Stimulated activated CD4-positive, alpha-beta T cell treated with anti-CD3 and anti-CD28 coated beads, Interleukin-2, amount 100 ng/mL, for 24 hours (primary cell): ENCODE data around the gene MISP3.

Experiments used
- DNase-seq, 2 donors: peaks; one replicate each; pipeline ENCODE4 v3.0.0-alpha.2; 2020

The MISP3 gene

DNA sequence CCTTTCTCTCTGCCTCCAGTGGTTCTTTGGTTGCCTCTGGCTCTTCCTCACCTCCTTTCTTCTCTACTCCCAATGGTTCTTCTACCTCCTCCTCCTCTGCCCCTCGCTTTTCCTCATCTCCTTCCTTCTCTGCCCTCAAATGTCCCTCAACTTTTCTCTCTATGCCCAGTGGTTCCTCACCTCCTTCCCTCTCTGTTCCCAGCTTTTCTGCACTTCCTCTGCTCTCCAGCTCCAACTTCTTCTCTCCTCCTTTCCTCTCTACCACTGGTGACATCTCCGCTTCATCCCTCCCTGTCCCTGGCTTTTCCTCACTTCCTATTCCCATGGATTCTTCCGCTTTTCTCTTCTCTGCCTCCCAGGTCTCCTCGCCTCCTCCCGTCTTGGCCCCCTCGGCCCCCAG lies 18.5 kb upstream of the MISP3 start:
- DNase-seq, result no peak

DNA sequence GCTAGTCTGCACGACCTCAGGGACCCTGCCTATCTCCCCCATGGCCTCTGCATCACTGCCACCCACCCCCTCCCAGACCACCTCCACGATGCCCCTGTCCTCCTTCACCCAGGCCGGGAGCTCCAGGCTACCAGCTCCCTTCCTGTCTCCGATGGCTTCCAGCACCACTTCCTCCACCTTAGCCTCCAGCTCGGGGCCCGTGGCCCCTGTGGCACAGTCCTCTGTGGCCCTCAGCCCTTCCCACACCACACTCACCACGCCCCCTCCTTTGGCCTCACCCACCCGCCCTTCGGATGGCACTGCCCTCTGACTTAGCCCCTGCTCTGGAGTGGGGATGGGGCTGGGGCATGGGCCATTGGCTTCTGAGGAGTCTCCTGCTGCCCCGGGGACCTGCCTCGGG lies 17.9 kb upstream of the MISP3 start:
- DNase-seq, result no peak

DNA sequence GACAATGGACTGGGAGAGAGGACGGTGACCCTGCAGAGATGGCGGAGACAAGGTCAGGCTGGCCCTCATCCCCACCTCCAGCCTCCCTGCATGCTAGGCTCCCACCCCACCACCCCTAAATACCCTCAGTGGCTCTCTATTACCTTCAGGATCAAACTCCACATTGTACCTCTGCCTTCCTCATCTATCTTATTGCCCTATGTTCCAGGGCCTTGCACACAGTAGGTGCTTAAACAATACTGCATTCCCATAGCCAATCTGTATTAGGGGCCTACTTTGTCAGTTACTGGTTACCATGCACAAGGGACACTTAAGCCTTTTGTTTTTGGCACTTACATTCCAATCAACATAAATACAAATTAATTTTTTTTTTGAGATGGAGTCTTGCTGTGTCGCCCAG lies 17.2 kb upstream of the MISP3 start:
- DNase-seq, result no peak

DNA sequence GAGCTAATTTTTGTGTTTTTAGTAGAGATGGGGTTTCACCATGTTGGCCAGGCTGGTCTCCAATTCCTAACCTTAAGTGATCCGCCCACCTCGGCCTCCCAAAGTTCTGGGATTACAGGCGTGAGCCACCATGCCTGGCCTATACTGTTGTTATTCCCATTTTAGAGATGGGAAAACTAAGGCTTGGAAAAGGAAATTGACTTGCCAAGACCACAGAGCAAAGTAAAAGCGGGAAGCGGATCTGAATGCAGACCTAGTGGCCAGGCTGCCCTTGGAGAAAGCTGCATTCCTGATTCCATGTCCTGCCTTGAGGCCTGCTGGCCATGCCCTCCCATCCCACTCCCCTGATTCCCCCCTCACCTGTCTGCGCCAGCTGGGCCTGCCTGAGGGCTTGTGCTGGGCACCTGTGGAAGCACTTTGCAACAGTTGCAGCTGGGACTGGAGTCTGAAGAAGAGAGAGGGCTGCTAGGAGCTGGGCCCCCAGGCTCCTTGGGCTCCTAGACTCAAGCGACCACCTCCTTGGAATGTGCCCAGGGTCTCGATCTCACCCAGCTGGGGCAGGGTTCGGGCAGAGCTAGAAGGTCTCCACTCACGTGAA lies 16.4 kb upstream of the MISP3 start:
- DNase-seq, result no peak

DNA sequence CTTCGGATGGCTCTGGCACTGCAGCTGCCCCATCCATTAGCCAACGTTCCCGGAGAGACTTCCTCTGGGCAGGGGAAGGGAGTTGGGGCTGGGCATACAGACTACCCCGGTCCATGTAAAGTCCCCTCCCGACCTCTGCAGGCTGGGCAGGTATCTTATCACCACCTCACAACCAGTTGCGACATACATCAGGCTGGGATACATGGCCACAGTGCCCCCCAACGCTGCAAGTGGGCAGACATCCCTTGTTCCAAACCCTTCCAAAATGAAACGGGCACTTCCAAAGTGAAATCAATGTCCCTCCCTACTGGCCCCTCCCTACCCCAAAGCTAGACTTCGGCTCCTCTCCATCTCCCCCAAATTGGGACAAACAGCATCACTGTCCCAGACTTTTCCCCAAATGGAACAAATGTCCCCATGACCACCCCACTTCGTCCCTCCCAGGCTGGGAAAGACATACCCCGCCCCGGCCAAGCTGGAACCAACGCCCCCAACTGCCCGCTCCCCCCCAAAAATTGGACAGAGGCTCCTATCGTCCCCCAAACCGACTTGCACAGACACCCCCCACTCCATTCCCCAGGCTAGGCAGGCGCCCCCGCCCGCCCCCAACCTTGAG lies 15.7 kb upstream of the MISP3 start:
- no peak for DNase-seq

DNA sequence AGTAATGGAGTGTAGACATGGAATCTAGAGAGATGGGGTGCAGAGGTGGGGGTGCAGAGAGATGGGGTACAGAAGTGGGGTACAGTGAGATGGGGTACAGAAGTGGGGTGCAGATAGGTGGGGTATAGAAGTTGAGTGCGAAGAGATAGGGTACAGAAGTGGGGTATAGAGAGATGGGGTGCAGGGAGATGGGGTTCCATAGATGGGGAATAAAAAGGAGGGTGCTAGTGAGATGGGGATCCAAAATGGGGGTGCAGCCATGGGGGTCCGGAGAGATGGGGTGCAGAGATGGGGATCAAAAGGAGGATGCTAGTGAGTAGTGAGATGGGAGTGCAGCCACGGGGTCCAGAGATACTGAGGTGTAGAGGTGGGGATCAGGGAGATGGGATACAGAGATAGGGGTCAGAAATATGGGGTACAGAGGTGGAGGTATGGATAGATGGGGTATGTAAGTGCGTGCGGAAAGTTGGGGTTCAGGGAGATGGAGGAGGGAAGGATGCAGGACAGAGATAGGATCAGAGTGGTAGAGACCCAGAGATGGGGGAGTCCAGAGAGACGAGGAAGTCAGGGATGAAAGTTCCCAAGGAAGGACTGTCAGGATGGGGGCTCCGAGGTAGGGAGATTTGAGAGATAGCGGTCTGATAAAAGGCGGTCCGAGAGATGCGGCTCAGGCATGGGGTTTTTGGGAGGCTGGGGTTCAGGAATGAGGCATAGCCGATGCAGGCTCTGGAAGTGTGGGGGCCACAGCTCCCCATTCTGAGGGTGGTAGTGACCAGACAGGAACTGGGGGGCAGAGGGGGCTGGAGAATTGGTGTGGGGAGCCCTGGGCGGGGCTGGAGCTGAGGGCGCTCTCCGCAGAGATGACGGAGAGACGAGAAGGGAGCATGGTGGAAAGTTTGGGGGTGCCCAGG lies 14.1 kb upstream of the MISP3 start:
- DNase-seq, result no peak

DNA sequence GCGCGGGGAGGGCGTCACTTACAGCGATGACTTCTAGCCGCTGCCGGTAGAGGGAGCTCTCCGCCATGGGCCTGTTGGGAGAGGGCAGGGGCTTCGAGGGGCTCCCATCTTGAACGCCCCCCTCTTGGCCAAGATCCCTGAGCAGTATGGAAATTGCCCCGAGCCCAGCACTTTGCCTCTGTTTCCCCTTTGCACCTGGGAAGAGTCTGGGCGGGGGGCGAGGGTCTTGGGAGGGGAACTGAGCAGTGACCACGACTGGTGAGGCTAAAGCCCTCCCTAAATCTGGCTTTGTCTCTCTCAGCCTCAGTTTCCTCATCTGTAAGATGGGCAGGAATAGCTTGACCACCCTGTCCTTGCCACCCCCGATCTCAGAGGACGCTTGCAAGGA lies 13.5 kb upstream of the MISP3 start:
- DNase-seq, result peak; percentile 62 to 68

DNA sequence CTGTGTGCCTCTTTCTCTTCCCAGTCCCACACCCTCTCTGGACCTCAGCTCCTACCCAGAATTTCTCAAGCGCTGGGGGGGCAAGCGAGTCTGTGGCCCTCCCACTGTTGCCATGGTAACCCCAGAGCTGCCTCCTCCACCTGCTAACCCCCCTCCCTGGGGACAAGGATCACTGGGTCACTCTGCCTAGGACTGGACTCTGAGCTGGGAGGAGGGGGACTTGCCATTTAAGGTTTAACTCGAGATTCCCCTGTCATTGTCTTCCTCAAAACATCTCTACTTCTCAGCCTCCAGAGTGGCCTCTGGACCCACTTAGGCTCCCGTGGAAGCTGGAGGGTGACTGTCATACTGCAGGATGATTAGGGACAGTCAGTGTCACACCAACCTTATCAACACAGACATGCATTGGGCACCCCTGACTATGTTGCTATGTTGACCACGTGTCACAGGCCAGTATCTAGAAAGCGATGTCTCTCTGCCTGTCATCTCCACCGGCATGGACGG lies 12.9 kb upstream of the MISP3 start:
- DNase-seq, result no peak

DNA sequence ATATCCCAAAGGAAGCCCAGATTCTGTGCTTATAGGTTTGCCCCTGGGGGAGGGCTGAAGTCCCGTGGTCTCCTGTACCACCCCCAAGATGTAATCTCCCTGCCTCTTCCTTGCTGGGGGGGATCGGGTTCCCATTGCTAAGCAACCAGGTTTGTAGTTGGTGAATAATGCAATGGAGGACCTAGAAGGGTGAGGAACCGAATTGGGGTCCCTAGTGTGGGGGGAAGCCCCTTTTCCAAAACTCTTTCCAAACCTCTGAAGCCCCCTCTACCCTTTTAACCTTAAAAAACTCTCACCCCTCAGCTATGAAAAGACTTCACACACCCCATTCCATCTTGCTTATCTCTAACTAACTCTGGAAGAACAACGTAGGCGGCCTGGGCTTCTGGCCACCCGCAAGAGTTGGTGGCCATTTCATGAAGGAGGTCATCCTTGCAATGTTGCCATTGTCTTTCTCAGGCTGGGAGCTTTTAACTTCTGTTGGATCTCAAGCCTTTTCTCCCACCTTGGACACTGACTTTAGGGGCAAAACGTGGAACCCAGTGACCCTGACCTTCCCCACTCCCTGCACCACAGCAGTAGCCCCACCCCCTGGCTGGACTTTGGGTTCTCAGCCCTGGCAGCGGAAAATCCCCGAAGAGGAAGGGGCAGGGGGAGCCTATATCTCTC lies 11.4 kb upstream of the MISP3 start:
- no peak for DNase-seq

DNA sequence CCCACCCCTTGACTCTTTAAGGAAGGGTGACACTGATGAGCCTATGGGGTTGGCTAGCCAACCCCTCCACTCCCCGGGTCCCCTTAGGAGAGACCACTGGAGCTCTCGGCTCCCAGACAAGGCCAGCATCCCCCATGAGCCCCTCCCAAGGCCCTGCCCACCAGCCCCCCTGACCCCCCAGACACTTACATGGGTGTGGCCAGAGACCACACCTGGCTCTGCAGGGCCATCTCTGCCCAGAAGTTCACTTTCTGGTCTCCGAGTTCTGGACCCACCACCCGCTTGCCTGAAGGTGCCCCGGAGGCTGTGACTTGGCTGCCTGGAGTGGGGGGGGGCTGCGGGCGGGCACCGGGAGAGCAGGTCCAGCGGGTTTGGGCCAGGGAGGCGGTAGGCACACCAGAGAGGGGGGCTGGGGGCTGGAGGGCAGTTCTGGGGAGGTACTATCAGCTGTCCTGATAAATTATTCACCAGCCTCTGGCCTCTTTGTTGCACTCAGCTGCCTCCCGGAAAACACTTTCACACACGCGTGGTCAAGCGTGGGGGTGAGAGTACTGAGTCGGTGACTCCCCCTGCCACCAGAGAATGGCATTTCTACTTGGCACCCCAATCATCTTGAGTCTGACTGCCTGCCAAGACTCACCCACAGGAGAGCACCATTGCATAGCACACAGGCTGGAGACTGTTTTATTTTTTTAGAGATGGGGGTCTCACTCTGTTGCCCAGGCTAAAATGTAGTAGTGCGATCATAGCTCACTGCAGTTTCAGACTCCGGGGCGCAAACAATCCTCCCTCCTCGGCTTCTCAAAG lies 10.6 kb upstream of the MISP3 start, which contains the start of gene PALM3:
TSS of gene PALM3 (minus strand) at position 326 of the 807 bp plus-strand sequence. CDS start at position 230, 96 bp downstream.
- no peak for DNase-seq

DNA sequence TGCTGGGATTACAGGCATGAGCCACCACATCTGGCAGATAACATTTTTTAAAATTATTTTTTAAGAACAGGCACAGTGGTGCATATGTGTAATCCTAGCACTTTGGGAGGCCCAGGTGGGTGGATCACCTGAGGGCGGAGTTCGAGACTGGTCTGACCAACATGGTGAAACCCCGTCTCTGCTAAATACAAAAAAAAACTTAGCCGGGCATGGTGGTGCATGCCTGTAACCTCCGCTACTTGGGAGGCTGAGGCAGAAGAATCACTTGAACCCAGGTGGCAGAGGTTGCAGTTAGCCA lies 10.1 kb upstream of the MISP3 start:
- no peak for DNase-seq

DNA sequence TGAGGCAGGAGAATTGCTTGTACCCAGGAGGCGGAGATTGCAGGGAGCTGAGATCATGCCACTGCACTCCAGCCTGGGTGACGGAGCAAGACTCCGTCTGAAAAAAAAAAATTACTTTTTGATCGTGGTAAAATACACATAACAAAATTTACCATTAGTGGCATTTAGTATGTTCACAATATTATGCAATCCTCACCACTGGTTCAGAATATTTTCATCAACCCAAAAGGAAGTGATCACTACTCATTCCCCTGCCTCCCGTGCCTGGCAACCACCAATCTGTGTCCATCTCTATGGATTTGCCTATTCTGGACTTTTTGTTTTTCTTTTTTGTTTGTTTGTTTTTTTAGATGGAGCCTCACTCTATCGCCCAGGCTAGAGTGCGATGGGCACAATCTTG lies 9.5 kb upstream of the MISP3 start:
- no peak for DNase-seq

DNA sequence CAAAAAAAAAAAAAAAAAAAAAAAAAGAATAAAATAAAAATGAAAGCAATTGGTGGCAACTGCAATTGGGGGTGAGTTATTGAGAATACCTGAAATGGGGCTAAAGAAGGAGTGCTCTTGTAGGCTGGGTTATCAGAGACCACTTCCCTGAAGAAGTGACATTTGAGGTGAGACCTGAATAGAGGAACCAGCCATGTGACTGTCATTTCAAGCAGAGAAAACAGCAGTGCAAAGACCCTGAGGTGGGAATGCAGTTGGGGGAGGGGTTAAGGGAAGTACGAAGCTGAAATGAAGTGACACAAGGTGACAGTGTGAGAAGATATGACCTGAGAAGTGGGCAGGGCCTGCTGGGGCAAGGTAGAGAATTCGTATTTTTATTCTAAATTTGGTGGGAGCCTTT lies 6.5 kb upstream of the MISP3 start:
- no peak for DNase-seq

DNA sequence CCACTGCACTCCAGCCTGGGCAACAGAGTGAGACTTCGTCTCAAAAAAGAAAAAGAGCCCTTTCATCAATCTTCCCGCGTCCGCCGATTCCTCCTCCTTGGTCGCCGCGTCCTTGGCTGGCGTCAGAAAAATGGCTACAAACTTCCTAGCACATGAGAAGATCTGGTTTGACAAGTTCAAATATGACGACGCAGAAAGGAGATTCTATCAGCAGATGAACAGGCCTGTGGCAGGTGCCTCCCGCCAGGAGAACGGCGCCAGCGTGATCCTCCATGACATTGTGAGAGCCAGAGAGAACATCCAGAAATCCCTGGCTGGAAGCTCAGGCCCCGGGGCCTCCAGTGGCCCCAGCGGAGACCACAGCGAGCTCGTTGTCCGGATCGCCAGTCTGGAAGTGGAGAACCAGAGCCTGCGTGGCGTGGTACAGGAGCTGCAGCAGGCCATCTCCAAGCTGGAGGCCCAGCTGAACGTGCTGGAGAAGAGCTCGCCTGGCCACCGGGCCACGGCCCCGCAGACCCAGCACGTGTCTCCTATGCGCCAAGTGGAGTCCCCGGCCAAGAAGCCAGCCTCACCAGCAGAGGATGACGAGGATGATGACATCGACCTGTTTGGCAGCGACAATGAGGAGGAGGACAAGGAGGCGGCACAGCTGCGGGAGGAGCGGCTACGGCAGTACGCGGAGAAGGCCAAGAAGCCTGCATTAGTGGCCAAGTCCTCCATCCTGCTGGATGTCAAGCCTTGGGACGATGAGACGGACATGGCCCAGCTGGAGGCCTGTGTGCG lies 2.1 kb upstream of the MISP3 start:
- no peak for DNase-seq

DNA sequence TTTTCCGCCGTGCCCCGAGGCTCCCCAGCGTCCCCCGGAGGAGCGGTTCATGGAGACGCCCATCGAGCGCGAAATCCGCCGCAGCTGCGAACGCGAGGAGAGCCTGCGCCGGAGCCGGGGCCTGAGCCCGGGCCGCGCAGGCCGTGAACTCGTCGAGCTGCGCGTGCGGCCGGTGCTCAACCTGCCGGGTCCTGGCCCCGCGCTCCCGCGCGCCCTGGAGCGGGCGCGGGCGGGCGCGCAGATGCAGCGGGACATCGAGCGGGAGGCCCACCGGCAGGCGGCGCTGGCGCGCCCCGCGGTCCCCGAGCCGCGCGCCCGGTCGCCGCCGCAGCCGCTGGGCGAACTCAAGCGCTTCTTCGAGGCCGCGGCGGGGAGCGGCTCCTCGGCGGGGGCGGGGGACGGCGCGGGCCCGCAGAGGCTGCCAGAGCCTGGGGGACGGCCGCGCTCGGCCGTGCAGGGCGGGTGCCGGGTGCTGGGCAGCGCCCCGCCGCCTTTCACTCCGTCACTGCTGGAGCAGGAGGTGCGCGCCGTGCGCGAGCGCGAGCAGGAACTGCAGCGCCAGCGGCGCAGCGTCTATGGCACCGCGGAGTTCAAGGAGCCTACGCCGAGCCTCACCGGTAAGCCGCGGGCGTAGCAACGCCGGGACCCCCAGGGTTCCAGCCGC lies 807 bp downstream of the MISP3 start:
- DNase-seq, result peak; percentile 78 to 80

DNA sequence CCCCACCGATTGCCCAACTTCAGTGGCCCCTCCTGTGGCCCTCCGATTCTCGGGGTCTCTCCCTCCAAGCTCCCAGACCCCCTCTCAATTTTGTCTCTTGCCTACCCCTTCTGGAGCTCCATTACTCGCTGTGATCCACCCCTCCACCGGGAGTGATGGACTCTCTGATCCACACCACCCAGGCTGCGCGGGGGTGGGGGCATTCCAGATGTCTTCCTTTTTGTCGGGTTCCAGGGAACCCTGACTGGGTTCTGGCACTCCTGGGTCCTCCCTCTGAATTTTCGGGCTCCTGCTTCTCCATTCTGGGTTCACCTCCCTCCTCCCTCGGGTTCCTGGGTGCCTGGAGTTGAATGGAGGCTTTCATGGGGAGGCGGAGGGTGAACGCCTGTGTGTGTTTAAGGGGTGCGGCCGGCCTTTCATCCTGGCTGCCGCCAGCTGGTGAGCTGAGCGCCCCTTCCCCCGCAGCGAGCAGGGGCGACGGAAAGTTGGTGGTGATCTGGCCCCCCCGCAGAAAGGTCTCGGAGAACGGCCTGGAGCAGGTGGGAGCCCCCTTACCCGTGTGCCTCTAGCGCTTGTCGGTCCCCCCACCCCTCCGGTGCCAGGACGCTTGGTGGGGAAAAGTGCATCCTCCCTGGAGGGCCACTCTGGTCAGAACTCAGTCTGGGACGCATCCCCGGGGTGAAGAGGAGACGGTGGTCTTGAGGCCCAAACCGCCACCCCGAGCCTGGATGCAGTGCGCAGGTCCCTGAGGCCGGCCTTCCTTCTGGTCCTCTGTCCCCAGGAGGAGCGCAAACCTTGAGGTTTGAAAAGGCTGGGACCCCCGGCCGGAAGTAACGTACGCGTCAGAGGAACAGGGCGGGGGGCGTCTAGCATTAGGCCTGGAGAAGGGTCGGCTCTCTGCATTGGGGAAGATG lies 1.6 kb downstream of the MISP3 start:
- peak; percentile 51 for DNase-seq

DNA sequence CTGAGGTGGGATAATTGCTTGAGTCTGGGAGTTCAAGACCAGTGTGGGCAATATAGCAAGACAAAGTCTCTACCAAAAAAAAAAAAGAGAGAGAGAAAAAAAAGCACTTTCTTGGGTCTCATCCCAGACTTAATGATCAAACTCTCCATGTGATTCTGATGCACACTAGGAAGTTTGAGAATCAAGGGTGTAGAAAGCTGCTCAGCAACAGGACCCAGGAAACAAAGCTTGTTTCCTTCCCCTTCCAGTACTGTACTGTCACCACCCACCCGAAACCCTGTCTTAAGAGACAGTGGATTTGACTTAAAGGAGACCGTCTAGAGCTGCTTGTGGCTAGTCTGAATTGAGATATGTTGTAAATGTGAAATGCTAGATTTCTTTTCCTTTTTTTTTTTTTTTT lies 5.8 kb downstream of the MISP3 start:
- no peak for DNase-seq

DNA sequence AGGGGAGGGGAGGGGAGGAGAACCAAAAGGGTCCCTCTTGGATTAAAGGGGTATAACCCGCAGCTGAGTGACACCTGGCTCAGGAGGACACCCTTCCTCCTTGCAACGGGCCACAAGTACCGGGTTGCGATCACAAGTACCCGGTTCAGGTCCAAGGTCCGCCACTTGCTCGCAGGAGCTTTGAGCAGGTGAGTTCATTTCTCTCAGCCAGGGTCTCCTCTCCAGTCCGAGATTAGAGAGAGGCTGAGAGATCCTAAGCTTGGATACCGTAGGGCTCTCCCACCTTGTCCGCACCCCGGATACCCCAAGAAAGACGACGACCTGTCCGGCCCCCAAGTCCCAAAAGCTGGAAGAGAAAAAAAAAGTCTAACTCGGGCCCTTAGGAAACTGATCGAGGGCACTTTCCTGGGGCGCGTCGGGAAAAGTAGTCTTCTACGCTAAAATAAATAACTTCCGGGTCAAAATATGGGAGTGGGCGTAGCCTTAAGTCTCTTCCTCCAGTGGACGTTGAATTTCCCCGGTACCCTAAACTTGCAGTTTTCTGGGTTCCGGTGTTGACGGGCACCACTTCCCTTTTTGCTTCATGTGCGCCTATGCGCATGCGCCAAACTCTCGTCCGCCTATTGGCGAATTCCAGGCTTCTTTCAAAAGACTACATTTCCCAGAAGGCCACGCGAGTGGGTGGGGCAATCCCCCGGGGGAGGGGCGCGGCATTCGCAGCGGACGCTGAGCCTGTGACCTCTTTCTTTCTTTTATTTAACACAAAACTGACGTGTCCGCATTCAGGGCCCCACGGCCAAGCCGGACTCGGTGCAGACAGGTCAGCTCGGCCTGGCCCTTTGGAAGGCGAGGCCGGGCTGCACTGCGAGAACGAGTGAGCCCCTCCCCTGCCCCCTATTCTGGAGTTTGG lies 8.6 kb downstream of the MISP3 start:
- peak; percentile 99 for DNase-seq
